ENCODE measurements around the gene TMEM238L.

DNA sequence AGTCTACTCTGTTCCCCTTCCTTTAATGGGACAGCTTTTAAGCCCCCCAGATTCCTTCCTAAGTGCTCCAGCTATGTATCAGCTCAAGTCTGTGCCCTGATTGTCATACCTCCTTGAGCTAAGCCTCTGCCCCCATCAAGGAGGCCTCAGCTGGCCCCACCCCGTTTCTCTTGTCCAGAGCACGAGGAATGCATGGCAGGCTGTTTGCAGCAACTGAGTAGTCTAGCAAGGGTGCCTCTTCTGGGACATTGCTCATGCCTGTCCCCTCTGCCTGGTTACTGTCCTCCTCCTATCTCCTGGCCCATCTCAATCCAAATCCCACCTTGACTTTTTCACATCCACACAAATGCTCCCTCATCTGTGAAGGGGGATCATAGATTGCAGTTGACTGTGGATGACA is 46.3 kb downstream of the TMEM238L start:
- TF ChIP-seq CTCF (conservative IDR thresholded peaks at IDR 0.05; ENCODE audit: low read depth, low read length) (no peak), BHLHE40 (IDR thresholded peaks at IDR 0.05; ENCODE audit: low read depth, low read length) (no peak), RCOR1 (IDR thresholded peaks at IDR 0.05; ENCODE audit: insufficient replicate concordance, low read length) (no peak), POLR2A (IDR thresholded peaks at IDR 0.05; ENCODE audit: low read depth, low read length) (no peak), MXI1 (IDR thresholded peaks at IDR 0.05; ENCODE audit: borderline replicate concordance, low read depth, low read length) (no peak), RAD21 (IDR thresholded peaks at IDR 0.05; ENCODE audit: low read length) (no peak), SMC3 (IDR thresholded peaks at IDR 0.05; ENCODE audit: low read depth, low read length) (no peak), NFE2L2 (IDR thresholded peaks at IDR 0.05; ENCODE audit: low read depth, low read length) (no peak), USF2 (IDR thresholded peaks at IDR 0.05; ENCODE audit: low read depth, low read length) (no peak), MAFK (IDR thresholded peaks at IDR 0.05; ENCODE audit: low read depth, low read length) (no peak), RFX5 (IDR thresholded peaks at IDR 0.05; ENCODE audit: low read depth, low read length) (no peak), MAZ (IDR thresholded peaks at IDR 0.05; ENCODE audit: borderline replicate concordance, low read depth, low read length) (no peak), FOS (IDR thresholded peaks at IDR 0.05; ENCODE audit: low read depth, low read length) (no peak)
- TF ChIP-seq, protein P1, sequence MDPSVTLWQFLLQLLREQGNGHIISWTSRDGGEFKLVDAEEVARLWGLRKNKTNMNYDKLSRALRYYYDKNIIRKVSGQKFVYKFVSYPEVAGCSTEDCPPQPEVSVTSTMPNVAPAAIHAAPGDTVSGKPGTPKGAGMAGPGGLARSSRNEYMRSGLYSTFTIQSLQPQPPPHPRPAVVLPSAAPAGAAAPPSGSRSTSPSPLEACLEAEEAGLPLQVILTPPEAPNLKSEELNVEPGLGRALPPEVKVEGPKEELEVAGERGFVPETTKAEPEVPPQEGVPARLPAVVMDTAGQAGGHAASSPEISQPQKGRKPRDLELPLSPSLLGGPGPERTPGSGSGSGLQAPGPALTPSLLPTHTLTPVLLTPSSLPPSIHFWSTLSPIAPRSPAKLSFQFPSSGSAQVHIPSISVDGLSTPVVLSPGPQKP (IDR thresholded peaks at IDR 0.05; ENCODE audit: borderline replicate concordance, low read depth, low read length), result no peak

Measured in IMR-90 (cell line).